Trophoblast cell (in vitro differentiated cells and primary cell): ENCODE results near the gene VPS41.

Source experiments
- DNase-seq, 2 donors: peaks; one replicate each; pipeline ENCODE4 v3.0.0-alpha.2; 2016
- H2AFZ ChIP-seq: 2 replicates; pipeline ENCODE4 v1.6.1; 2013; ENCODE audit warnings: low read length, moderate library complexity, mild to moderate bottlenecking; ENCODE audit not compliant: insufficient read depth, poor library complexity
- H2AK5ac ChIP-seq: 2 replicates; pipeline ENCODE4 v1.6.1; 2013; ENCODE audit warnings: mild to moderate bottlenecking, low read length
- H2BK120ac ChIP-seq: 2 replicates; pipeline ENCODE4 v1.6.1; 2013; ENCODE audit warnings: low read length, mild to moderate bottlenecking, moderate library complexity; ENCODE audit not compliant: insufficient read depth, poor library complexity
- H2BK12ac ChIP-seq: 2 replicates; pipeline ENCODE4 v1.6.1; 2013; ENCODE audit warnings: mild to moderate bottlenecking, low read length, moderate library complexity
- H2BK5ac ChIP-seq: 2 replicates; pipeline ENCODE4 v1.6.1; 2013; ENCODE audit warnings: low read length, low read depth, moderate library complexity, mild to moderate bottlenecking; ENCODE audit not compliant: poor library complexity
- H3K14ac ChIP-seq: 2 replicates; pipeline ENCODE4 v1.6.1; 2013; ENCODE audit warnings: mild to moderate bottlenecking, low read length
- H3K18ac ChIP-seq: 2 replicates; pipeline ENCODE4 v1.6.1; 2013; ENCODE audit warnings: mild to moderate bottlenecking, low read length
- H3K23ac ChIP-seq: 2 replicates; pipeline ENCODE4 v1.6.1; 2013; ENCODE audit warnings: low read length
- H3K27ac ChIP-seq: 2 replicates; pipeline ENCODE4 v1.5.1; 2013; ENCODE audit warnings: low read depth, mild to moderate bottlenecking, inconsistent platforms, low read length, moderate library complexity
- H3K27me3 ChIP-seq: 2 replicates; pipeline ENCODE4 v1.6.1; 2013; ENCODE audit warnings: inconsistent platforms, mild to moderate bottlenecking, low read length, moderate library complexity; ENCODE audit not compliant: insufficient read depth
- H3K36me3 ChIP-seq, 2 experiments: 1 replicate in 1 of 2; 2 replicates in 1 of 2; pipeline ENCODE4 v1.6.1; 2013; ENCODE audit warnings: low read length in 2 of 2, mild to moderate bottlenecking in 2 of 2, moderate library complexity in 1 of 2; ENCODE audit not compliant: insufficient read depth in 2 of 2, control insufficient read depth in 1 of 2
- H3K4ac ChIP-seq: 2 replicates; pipeline ENCODE4 v1.6.1; 2013; ENCODE audit warnings: low read depth, mild to moderate bottlenecking, low read length, moderate library complexity
- H3K4me1 ChIP-seq, 2 experiments: 1 replicate in 1 of 2; 2 replicates in 1 of 2; pipeline ENCODE4 v1.6.1; 2013; ENCODE audit warnings: low read length in 2 of 2, mild to moderate bottlenecking in 2 of 2, moderate library complexity in 1 of 2; ENCODE audit not compliant: insufficient read depth in 2 of 2, control insufficient read depth in 1 of 2
- H3K4me2 ChIP-seq: 2 replicates; pipeline ENCODE4 v1.6.1; 2013; ENCODE audit warnings: inconsistent platforms, mild to moderate bottlenecking, low read length, moderate library complexity
- H3K4me3 ChIP-seq: 2 replicates; pipeline ENCODE4 v1.5.1; 2013; ENCODE audit warnings: mild to moderate bottlenecking, low read depth, low read length, inconsistent platforms
- H3K79me1 ChIP-seq: one replicate; pipeline ENCODE4 v1.6.1; 2013; ENCODE audit warnings: low read length
- H3K79me2 ChIP-seq: 2 replicates; pipeline ENCODE4 v1.6.1; 2013; ENCODE audit warnings: low read length, mild to moderate bottlenecking; ENCODE audit not compliant: control insufficient read depth, insufficient read depth, poor library complexity
- H3K9ac ChIP-seq: 2 replicates; pipeline ENCODE4 v1.6.1; 2013; ENCODE audit warnings: mild to moderate bottlenecking, low read length
- H3K9me3 ChIP-seq: 2 replicates; pipeline ENCODE4 v1.6.1; 2013; ENCODE audit warnings: low read depth, mild to moderate bottlenecking, control low read depth, inconsistent platforms, low read length; ENCODE audit not compliant: insufficient read depth
- H4K12ac ChIP-seq: 2 replicates; pipeline ENCODE4 v1.6.1; 2013; ENCODE audit warnings: low read depth, mild to moderate bottlenecking, low read length, moderate library complexity
- H4K8ac ChIP-seq: 2 replicates; pipeline ENCODE4 v1.6.1; 2013; ENCODE audit warnings: low read depth, mild to moderate bottlenecking, low read length, moderate library complexity
- H4K91ac ChIP-seq: one replicate; pipeline ENCODE4 v1.6.1; 2013; ENCODE audit warnings: low read depth, mild to moderate bottlenecking, low read length, moderate library complexity
- WGBS: extraction: QIAGEN DNeasy Blood & Tissue Kit; methylation state at CpG from one replicate; pipeline ENCODE4 v1.1.7; 2013; ENCODE audit warnings: missing lambda C conversion rate; ENCODE audit not compliant: insufficient read length, insufficient coverage; ENCODE audit errors: extremely low coverage; 5-methylcytosine and 5-hydroxymethylcytosine counted together

Gene VPS41

DNA sequence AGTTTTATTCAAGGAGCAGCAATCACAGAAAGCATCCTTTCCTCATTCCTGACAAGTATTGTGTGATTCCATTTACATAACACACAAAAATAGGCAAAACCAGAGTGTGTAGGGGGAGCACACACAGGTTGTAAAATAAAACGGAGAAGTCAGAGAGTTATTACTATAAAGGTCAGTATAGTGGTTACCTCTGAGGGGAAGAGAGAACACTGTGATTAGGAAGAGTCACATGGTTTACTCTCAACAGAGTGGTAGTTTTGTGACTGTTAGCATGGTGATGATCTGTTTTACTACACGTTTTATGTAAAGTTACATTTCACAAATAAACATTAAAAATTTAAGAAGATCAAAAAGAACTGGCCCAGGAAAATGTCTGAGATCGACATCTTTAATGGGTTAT lies 74.6 kb downstream of the VPS41 start:
- DNase-seq, result no peak
- H3K4me3 ChIP-seq, result no peak overlapping the region
- H3K9me3 ChIP-seq, result no peaks in the 10 kb centered on the region
- H3K23ac ChIP-seq, result no peak overlapping the region
- H3K14ac ChIP-seq, result no peak overlapping the region
- H3K4me2 ChIP-seq, result no peak overlapping the region
- no peak overlapping the region for H3K18ac ChIP-seq
- no peaks in the 10 kb centered on the region for H3K79me2 ChIP-seq
- H4K12ac ChIP-seq, result no peak overlapping the region
- H2BK12ac ChIP-seq, result no peak overlapping the region
- H3K4ac ChIP-seq, result no peak overlapping the region
- no CpG with 5 or more reads among the region's 3 CpGs for WGBS
- H4K91ac ChIP-seq, result no peak overlapping the region
- no peaks in the 10 kb centered on the region for H3K27me3 ChIP-seq
- H3K9ac ChIP-seq, result no peak overlapping the region
- H3K27ac ChIP-seq, result no peak overlapping the region
- H2AFZ ChIP-seq, result no peak overlapping the region
- H3K79me1 ChIP-seq, result no peaks in the 10 kb centered on the region
- H3K36me3 ChIP-seq, result no peaks in the 10 kb centered on the region
- no peak overlapping the region for H4K8ac ChIP-seq
- no peak overlapping the region for H2AK5ac ChIP-seq
- peaks cover 0 to 1% of the 10 kb centered on the region in 2 experiments for H3K4me1 ChIP-seq
- H2BK120ac ChIP-seq, result no peak overlapping the region
- H2BK5ac ChIP-seq, result no peak overlapping the region

DNA sequence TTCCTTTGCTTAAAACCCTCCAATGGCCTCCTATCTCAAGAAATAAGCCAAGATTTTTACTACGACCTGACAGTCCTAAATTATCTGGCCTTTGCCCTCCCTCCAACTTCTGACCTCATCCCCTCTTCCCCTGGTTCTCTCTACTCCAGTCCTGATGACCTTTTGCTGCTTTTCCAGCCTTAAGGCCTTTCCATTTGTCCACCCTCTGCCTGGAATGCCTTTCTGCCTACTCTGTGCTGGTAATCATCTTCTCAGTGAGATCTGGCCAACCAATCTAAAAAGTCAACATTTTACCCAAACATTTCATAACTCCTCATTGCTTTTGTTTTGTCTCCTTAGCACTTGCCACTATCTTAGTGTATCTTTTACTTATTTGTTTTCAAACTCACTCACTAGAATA lies 75.7 kb downstream of the VPS41 start:
- Histone ChIP-seq H2BK12ac (no peak overlapping the region), H4K91ac (no peak overlapping the region), H2BK5ac (no peak overlapping the region), H3K36me3 (no peaks in the 10 kb centered on the region), H3K4me3 (no peak overlapping the region), H3K4me2 (no peak overlapping the region), H2BK120ac (no peak overlapping the region), H3K9ac (no peak overlapping the region), H3K18ac (no peak overlapping the region), H3K9me3 (no peaks in the 10 kb centered on the region), H3K4ac (no peak overlapping the region), H3K14ac (no peak overlapping the region), H3K23ac (no peak overlapping the region), H3K79me1 (no peaks in the 10 kb centered on the region), H3K79me2 (no peaks in the 10 kb centered on the region), H3K27me3 (no peaks in the 10 kb centered on the region), H4K12ac (no peak overlapping the region), H3K27ac (no peak overlapping the region), H3K4me1 (peaks cover 0 to 1% of the 10 kb centered on the region in 2 experiments), H2AK5ac (no peak overlapping the region), H2AFZ (no peak overlapping the region), H4K8ac (no peak overlapping the region)
- no CpG with 5 or more reads among the region's 1 CpG for WGBS
- peak in 1 of 2 donors; percentile 58 for DNase-seq

DNA sequence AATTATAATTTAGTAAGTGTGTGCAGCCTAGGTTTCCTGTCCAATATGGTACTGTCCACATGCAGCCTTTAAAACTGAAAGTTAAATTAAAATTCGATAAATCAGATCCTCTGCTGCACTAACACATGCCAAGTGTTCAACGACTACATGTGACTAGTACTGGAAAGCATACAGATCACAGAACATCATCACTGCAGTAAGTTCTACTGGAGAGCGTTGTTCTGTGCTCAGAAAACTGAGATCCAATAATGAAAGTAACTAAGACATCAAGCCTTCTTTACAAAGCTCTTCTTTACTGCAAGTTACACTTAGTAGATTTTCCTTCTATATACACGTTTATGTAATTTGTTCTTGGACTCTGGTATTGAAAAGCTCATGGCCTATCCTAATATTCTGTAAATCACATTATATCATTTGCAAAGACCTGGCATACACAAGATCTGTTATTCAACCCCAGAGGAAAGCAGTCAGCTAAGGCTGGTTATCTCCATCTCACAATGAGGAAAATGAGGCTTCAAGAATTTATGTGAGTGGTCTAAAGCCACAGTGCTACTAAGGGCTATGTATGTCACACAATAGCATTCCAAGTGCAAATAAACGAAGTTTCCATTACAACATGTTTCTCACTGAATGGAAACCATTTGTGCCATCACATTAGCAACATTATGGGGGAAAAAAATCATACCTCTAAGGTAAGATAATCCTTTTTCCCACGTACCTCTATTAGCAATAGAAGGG lies 77.6 kb downstream of the VPS41 start:
- Histone ChIP-seq H3K36me3 (no peaks in the 10 kb centered on the region), H2BK5ac (no peak overlapping the region), H3K79me1 (no peaks in the 10 kb centered on the region), H3K14ac (no peak overlapping the region), H3K27ac (no peak overlapping the region), H3K4me2 (no peak overlapping the region), H2AFZ (no peak overlapping the region), H4K91ac (no peak overlapping the region), H3K23ac (no peak overlapping the region), H3K9ac (no peak overlapping the region), H2BK120ac (no peak overlapping the region), H3K27me3 (no peaks in the 10 kb centered on the region), H3K4ac (no peak overlapping the region), H3K79me2 (no peaks in the 10 kb centered on the region), H3K4me1 (peaks cover 0 to 1% of the 10 kb centered on the region in 2 experiments), H4K12ac (no peak overlapping the region), H3K4me3 (no peak overlapping the region), H4K8ac (no peak overlapping the region), H2AK5ac (no peak overlapping the region), H3K9me3 (no peaks in the 10 kb centered on the region), H2BK12ac (no peak overlapping the region), H3K18ac (no peak overlapping the region)
- DNase-seq, result no peak
- no CpG with 5 or more reads among the region's 6 CpGs for WGBS

DNA sequence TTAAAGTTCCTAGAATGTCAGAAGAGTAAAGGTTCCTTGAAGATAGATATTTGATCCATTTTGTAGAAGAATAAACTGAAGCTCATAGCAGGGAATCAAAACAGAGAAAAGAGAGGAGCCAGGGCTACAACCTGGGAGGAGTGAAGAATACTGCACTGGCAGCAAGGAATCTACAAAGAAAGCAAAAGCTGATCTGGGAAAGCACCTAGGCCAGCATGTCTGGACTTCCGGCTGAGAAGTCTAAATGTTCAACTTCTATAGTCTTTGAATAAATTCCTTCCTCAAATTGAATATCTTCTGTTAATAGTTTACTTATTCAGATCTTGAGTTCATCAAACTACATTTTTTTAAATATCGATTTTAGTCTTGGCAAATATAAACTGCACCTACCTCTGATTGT lies 78.2 kb downstream of the VPS41 start:
- Histone ChIP-seq H2BK5ac (no peak overlapping the region), H4K12ac (no peak overlapping the region), H3K18ac (no peak overlapping the region), H4K8ac (no peak overlapping the region), H4K91ac (no peak overlapping the region), H3K4me3 (no peak overlapping the region), H3K27ac (no peak overlapping the region), H3K79me2 (no peaks in the 10 kb centered on the region), H2AFZ (no peak overlapping the region), H3K4ac (no peak overlapping the region), H3K14ac (no peak overlapping the region), H3K9ac (no peak overlapping the region), H3K79me1 (no peaks in the 10 kb centered on the region), H3K9me3 (no peaks in the 10 kb centered on the region), H3K23ac (no peak overlapping the region), H2BK120ac (no peak overlapping the region), H3K4me1 (peaks cover 0 to 3% of the 10 kb centered on the region in 2 experiments), H2AK5ac (no peak overlapping the region), H2BK12ac (no peak overlapping the region), H3K27me3 (no peaks in the 10 kb centered on the region), H3K36me3 (no peaks in the 10 kb centered on the region), H3K4me2 (no peak overlapping the region)
- DNase-seq, result no peak
- no CpG with 5 or more reads among the region's 2 CpGs for WGBS
